ENCODE measurements around the gene GNAT3. TPM values are rescaled to one million over a fixed set of nuclear protein-coding genes. Genes with fewer than 3 reads are reported as not detected.

Gene GNAT3
- total RNA-seq, 1 experiment from 2014 or later: not detected

DNA sequence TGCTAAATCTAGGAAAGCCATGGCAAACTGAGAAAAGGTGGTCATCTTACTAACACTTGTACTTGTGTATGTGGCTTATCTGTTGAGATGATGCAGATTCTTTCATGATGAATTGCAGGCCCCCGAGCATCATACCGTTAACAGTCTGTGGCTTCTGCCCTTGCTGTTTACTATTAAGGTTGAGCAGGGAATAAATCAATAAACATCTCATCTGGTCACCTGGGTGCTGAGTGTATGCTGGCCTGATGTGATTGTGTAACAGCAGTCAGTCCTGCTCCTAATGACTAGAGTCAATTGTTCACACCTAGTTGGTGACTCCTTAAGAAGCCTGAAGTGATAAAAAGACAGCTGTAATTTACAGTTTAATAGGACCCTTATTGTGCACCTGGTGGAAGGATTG is 8.3 kb upstream of the GNAT3 start:
- ATAC-seq (no peak), DNase-seq (ENCODE audit: low read depth, low spot score) (no peak)
- Histone ChIP-seq H3K4me2 (ENCODE audit: low read length) (no peak overlapping the region), H3K9ac (ENCODE audit: low read length) (no peak overlapping the region), H2AFZ (ENCODE audit: low read depth, low read length, poor library complexity, severe bottlenecking) (no peak overlapping the region), H3K9me2 (ENCODE audit: insufficient read depth) (no peaks in the 10 kb centered on the region), H3K4me1 (ENCODE audit: control insufficient read depth in 1 of 2, insufficient read depth in 2 of 2, low read length in 2 of 2) (no peaks in the 10 kb centered on the region), H4K20me1 (ENCODE audit: insufficient read depth) (no peaks in the 10 kb centered on the region), H3K79me2 (ENCODE audit: insufficient read depth, low read length) (no peaks in the 10 kb centered on the region), H3K27me3 (ENCODE audit: insufficient read depth, low read length) (no peaks in the 10 kb centered on the region), H3K36me3 (ENCODE audit: control insufficient read depth in 1 of 2, insufficient read depth in 2 of 2, low read length in 2 of 2) (no peaks in the 10 kb centered on the region), H3K4me3 (replicated peaks in 1 of 2; ENCODE audit: low read depth in 1 of 2, low read length in 2 of 2) (no peak overlapping the region), H3K27ac (ENCODE audit: low read depth, low read length) (no peak overlapping the region), H3K9me3 (ENCODE audit: control insufficient read depth in 1 of 2, insufficient read depth in 1 of 2, low read depth in 1 of 2, low read length in 2 of 2) (no peaks in the 10 kb centered on the region)
- POLR2A ChIA-PET: no interaction called here
- no TSS peak for BruUV-seq (replicated peaks)
- CTCF ChIA-PET: no interaction called here
- RAD21 ChIA-PET (ENCODE audit: low non-redundant PET in 1 of 2, low total read pairs in 2 of 2, uncharacterized antibody in 2 of 2, unreplicated experiment in 2 of 2): no interaction called here
- no peak for TF ChIP-seq MAX (IDR thresholded peaks at IDR 0.05)
- no peak for TF ChIP-seq RAD21 (IDR thresholded peaks at IDR 0.05; ENCODE audit: low read depth)
- no peak for TF ChIP-seq SP1 (IDR thresholded peaks at IDR 0.05; ENCODE audit: low read depth)
- no peak for TF ChIP-seq ZBTB33 (IDR thresholded peaks at IDR 0.05; ENCODE audit: extremely low read depth, insufficient replicate concordance, low read length)
- TF ChIP-seq ZFX (IDR thresholded peaks at IDR 0.05): no peak
- no peak for TF ChIP-seq EZH2phosphoT487 (IDR thresholded peaks at IDR 0.05; ENCODE audit: borderline replicate concordance)
- TF ChIP-seq POLR2A (IDR thresholded peaks at IDR 0.05; ENCODE audit: borderline replicate concordance, extremely low read depth, insufficient read depth, insufficient read length): no peak
- no peak for TF ChIP-seq POLR2AphosphoS5 (IDR thresholded peaks at IDR 0.05; ENCODE audit: low read depth, low read length)
- no peak for TF ChIP-seq CBX3 (IDR thresholded peaks at IDR 0.05; ENCODE audit: low read depth)
- no peak for TF ChIP-seq CEBPB (IDR thresholded peaks at IDR 0.05; ENCODE audit: low read depth)
- TF ChIP-seq, protein P1, sequence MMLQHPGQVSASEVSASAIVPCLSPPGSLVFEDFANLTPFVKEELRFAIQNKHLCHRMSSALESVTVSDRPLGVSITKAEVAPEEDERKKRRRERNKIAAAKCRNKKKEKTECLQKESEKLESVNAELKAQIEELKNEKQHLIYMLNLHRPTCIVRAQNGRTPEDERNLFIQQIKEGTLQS (IDR thresholded peaks at IDR 0.05): no peak
- no peak for TF ChIP-seq FOSL1 (IDR thresholded peaks at IDR 0.05; ENCODE audit: low read depth)
- no peak for TF ChIP-seq REST (IDR thresholded peaks at IDR 0.05; ENCODE audit: low read depth)
- TF ChIP-seq SRF (IDR thresholded peaks at IDR 0.05; ENCODE audit: low read depth): no peak
- no peak for TF ChIP-seq SIN3A (IDR thresholded peaks at IDR 0.05; ENCODE audit: low read depth)
- no peak for TF ChIP-seq ELF1 (IDR thresholded peaks at IDR 0.05; ENCODE audit: borderline replicate concordance, low read depth)
- TF ChIP-seq CTCF (IDR thresholded peaks at IDR 0.05 in 2 of 3, conservative IDR thresholded peaks at IDR 0.05 in 1 of 3; ENCODE audit: borderline replicate concordance in 1 of 3, insufficient read depth in 1 of 3, low read depth in 2 of 3, low read length in 2 of 3): no peak
- TF ChIP-seq EZH2 (IDR thresholded peaks at IDR 0.05): no peak
- intact Hi-C loops (cut with micrococcal nuclease): no loop called here

Measured in HCT116 (cell line).